ENCODE data around the gene CDADC1. TPM values are rescaled to one million over a fixed set of nuclear protein-coding genes. Genes with fewer than 3 reads are reported as not detected.

CDADC1 gene
- total and polyA plus RNA-seq, 2 donors (not counting 3 experiments of a cell fraction or from before 2014, with no cell fraction given): 2.4 to 9.1 TPM

GRCh38 chr13:49253310-49253709 lies 5.6 kb downstream of the CDADC1 start:
- Histone ChIP-seq H3K9ac (replicated peaks; ENCODE audit: extremely low read depth, insufficient read depth, low read length) (no peak overlapping the region), H3K9me1 (replicated peaks; ENCODE audit: control insufficient read depth, extremely low read depth, insufficient read depth, low read length) (no peaks in the 10 kb centered on the region), H3K4me1 (ENCODE audit: control insufficient read depth, extremely low read depth, insufficient read depth, low read length) (peaks cover 11% of the 10 kb centered on the region), H3K27me3 (ENCODE audit: control insufficient read depth in 2 of 2, insufficient read depth in 2 of 2, low read length in 2 of 2) (no peaks in the 10 kb centered on the region), H4K20me1 (replicated peaks; ENCODE audit: control insufficient read depth, extremely low read depth, insufficient read depth, low read length) (no peaks in the 10 kb centered on the region), H3K36me3 (ENCODE audit: control insufficient read depth in 2 of 2, extremely low read depth in 1 of 2, insufficient read depth in 2 of 2, low read length in 2 of 2) (peaks cover 7% of the 10 kb centered on the region in 2 experiments), H3K79me2 (ENCODE audit: control insufficient read depth, insufficient read depth, low read length) (peaks cover 9% of the 10 kb centered on the region), H3K27ac (ENCODE audit: insufficient read depth, low read depth, low read length) (peak overlapping the region; percentile 41), H3K4me3 (replicated peaks in 1 of 3; ENCODE audit: insufficient read depth in 1 of 3, low read depth in 1 of 3, low read length in 3 of 3) (no peak overlapping the region), H3K9me3 (replicated peaks; ENCODE audit: control insufficient read depth, insufficient read depth, low read length) (no peaks in the 10 kb centered on the region), H3K4me2 (ENCODE audit: insufficient read depth, low read length) (no peak overlapping the region), H2AFZ (ENCODE audit: low read depth, low read length) (no peak overlapping the region)
- DNase-seq (ENCODE audit: low read depth, low spot score): no peak
- no peak for FAIRE-seq
- BruUV-seq (replicated peaks): no TSS peak
- CTCF ChIA-PET: interaction anchor here (1.5 to 2.4 kb wide), 2 partner anchors 13 to 27 kb away, joined by 4 to 6 read pairs; no protein-coding TSS in a partner anchor
- POLR2A ChIA-PET: no interaction called here
- intact Hi-C loops (cut with micrococcal nuclease): no loop called here
- TF ChIP-seq EZH2 (IDR thresholded peaks at IDR 0.05; ENCODE audit: borderline replicate concordance, low read depth, low read length, severe bottlenecking) (no peak), FOS (IDR thresholded peaks at IDR 0.05; ENCODE audit: borderline replicate concordance, insufficient read depth, low read length) (no peak), POLR2AphosphoS5 (IDR thresholded peaks at IDR 0.05; ENCODE audit: insufficient read depth, low read depth, low read length) (no peak), POLR2A (IDR thresholded peaks at IDR 0.05; ENCODE audit: low read depth, low read length) (no peak), GATA2 (IDR thresholded peaks at IDR 0.05; ENCODE audit: insufficient read depth, insufficient read length, low read depth, low read length) (no peak), MYC (IDR thresholded peaks at IDR 0.05; ENCODE audit: low read depth, low read length) (no peak), JUN (IDR thresholded peaks at IDR 0.05; ENCODE audit: borderline replicate concordance, insufficient read depth, insufficient read length, low read depth) (no peak)
- TF ChIP-seq, protein P1, sequence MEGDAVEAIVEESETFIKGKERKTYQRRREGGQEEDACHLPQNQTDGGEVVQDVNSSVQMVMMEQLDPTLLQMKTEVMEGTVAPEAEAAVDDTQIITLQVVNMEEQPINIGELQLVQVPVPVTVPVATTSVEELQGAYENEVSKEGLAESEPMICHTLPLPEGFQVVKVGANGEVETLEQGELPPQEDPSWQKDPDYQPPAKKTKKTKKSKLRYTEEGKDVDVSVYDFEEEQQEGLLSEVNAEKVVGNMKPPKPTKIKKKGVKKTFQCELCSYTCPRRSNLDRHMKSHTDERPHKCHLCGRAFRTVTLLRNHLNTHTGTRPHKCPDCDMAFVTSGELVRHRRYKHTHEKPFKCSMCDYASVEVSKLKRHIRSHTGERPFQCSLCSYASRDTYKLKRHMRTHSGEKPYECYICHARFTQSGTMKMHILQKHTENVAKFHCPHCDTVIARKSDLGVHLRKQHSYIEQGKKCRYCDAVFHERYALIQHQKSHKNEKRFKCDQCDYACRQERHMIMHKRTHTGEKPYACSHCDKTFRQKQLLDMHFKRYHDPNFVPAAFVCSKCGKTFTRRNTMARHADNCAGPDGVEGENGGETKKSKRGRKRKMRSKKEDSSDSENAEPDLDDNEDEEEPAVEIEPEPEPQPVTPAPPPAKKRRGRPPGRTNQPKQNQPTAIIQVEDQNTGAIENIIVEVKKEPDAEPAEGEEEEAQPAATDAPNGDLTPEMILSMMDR (IDR thresholded peaks at IDR 0.05; ENCODE audit: extremely low read depth in 1 of 2, insufficient read depth in 1 of 2, low read depth in 1 of 2, low read length in 2 of 2): no peak
- TF ChIP-seq, protein P2, sequence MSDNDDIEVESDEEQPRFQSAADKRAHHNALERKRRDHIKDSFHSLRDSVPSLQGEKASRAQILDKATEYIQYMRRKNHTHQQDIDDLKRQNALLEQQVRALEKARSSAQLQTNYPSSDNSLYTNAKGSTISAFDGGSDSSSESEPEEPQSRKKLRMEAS (IDR thresholded peaks at IDR 0.05; ENCODE audit: insufficient read depth, insufficient read length): no peak
- dilution Hi-C loops (cut with MboI; ENCODE audit: extremely low pct_ligation_motif_present, low sequenced_read_pairs): no loop called here
